GM18526 (cell line): ENCODE data around the gene NFIX.

Experiments used
- POLR2A ChIP-seq: IDR thresholded peaks from 3 replicates; pipeline ENCODE4 v1.6.1; 2011; ENCODE audit not compliant: insufficient read length; ENCODE audit errors: extremely low read depth

Gene NFIX

GRCh38 chr19:13104360-13104847 is 109.1 kb downstream of the NFIX start:
- TF ChIP-seq POLR2A, result no peak

GRCh38 chr19:13104848-13105711 is 109.8 kb downstream of the NFIX start:
- no peak for TF ChIP-seq POLR2A

GRCh38 chr19:13109361-13110098 is 114.3 kb downstream of the NFIX start:
- no peak for TF ChIP-seq POLR2A

GRCh38 chr19:13110099-13110610 is 114.9 kb downstream of the NFIX start:
- no peak for TF ChIP-seq POLR2A

- TF ChIP-seq POLR2A, result no peak
Measured at GRCh38 chr19:13112555-13112954, 117.3 kb downstream of the NFIX start.

GRCh38 chr19:13115936-13116281 is 120.6 kb downstream of the NFIX start:
- no peak for TF ChIP-seq POLR2A

- peak; percentile 13 for TF ChIP-seq POLR2A
Measured at GRCh38 chr19:13116282-13117175, 121.3 kb downstream of the NFIX start, which contains the start of gene TRMT1. TRMT1 (minus strand) TSS chr19:13116740; CDS start chr19:13116399, 341 bp downstream.

GRCh38 chr19:13117176-13117771 is 122.0 kb downstream of the NFIX start:
- no peak for TF ChIP-seq POLR2A

GRCh38 chr19:13117772-13118423 is 122.6 kb downstream of the NFIX start, which contains the start of gene NACC1:
NACC1 (plus strand) TSS chr19:13118264; CDS start chr19:13135208, 16,944 bp downstream.
- TF ChIP-seq POLR2A, result peak; percentile 50

- no peak for TF ChIP-seq POLR2A
Measured at GRCh38 chr19:13118424-13119193, 123.3 kb downstream of the NFIX start.

- TF ChIP-seq POLR2A, result no peak
Measured at GRCh38 chr19:13119627-13120026, 124.4 kb downstream of the NFIX start.

- TF ChIP-seq POLR2A, result no peak
Measured at GRCh38 chr19:13120031-13120430, 124.8 kb downstream of the NFIX start.

GRCh38 chr19:13120817-13121216 is 125.5 kb downstream of the NFIX start:
- TF ChIP-seq POLR2A, result no peak
